HFFc6 (cell line): ENCODE results near the gene TNFAIP2. TPM values are rescaled to one million over a fixed set of nuclear protein-coding genes. Genes with fewer than 3 reads are reported as not detected.

Source experiments
- DNase-seq: peaks from one replicate; pipeline ENCODE4 v3.0.0-alpha.2; 2018
- H3K27ac Mint-ChIP-seq: 2 replicates; pipeline ENCODE4 v1.8.0; 2020; ENCODE audit warnings: mild to moderate bottlenecking, mixed read lengths
- H3K27me3 Mint-ChIP-seq: 2 replicates; pipeline ENCODE4 v1.8.0; 2021; ENCODE audit warnings: mild to moderate bottlenecking, moderate library complexity, mixed read lengths; ENCODE audit not compliant: insufficient read depth
- H3K36me3 Mint-ChIP-seq: 2 replicates; pipeline ENCODE4 v1.8.0; 2021; ENCODE audit warnings: low read depth, mixed read lengths
- H3K4me1 Mint-ChIP-seq: 2 replicates; pipeline ENCODE4 v1.8.0; 2020; ENCODE audit warnings: low read depth, mixed read lengths
- H3K4me3 Mint-ChIP-seq: 2 replicates; pipeline ENCODE4 v1.8.0; 2020; ENCODE audit warnings: mild to moderate bottlenecking, moderate library complexity, mixed read lengths
- H3K9me3 Mint-ChIP-seq: 2 replicates; pipeline ENCODE4 v1.8.0; 2020; ENCODE audit warnings: mild to moderate bottlenecking, mixed read lengths
- total RNA-seq, 6 experiments: library from RNA; stranded (reverse); fragmentation: NEBNext Ultra II Directional; extraction: Animal tissue kit (Norgen Biotek cat#: 25700); gene quantifications; 2 replicates in 1 of 6; 3 replicates in 5 of 6; pipeline ENCODE4 v1.2.3, GENCODE V29; 2021
- TF ChIP-seq, protein P1 (sequence below): fragments of 200-600 bp; sonication (generic); IDR thresholded peaks from 2 replicates; pipeline ENCODE4 v1.5.0; 2021; ENCODE audit warnings: antibody characterized with exemption, mild to moderate bottlenecking

TNFAIP2 gene
- total RNA-seq, 6 experiments from 2014 or later, result 44.7 to 59.6 (median 46.4) TPM

DNA sequence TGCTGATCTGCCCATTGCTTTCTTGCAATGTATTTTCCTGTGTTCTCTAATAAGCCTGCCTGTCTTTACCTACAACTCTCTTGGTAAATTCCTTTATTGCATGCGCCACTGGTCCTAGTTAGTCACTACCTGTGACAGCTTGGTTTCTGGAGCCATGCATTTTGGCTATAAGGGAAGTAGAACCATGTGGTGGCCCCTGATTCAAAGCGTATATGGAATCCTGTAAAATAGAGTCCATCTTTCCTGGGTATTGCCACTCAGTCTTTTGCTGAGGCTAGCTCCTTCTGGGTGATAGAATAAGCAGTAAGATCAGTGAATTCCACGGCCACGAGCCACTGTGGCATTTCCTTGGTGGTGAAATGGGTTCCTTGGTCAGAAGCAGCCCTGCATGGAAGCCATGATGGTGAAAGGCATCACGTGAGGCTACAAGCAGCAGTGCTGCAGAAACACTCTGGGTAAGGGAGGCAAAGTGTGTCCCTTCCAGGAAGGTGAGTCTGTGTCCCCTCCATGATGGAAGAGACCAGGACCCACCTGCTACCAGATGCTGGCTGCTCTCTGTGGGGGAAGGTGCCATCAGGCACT, 19.6 kb downstream of the TNFAIP2 start:
- Mint-ChIP-seq H3K27ac (peak overlapping the region; percentile 77; the same call in 1 of the 2 replicates), H3K9me3 (no peaks in the 10 kb centered on the region), H3K4me3 (peak overlapping the region; percentile 61), H3K27me3 (peaks cover 8% of the 10 kb centered on the region), H3K36me3 (no peaks in the 10 kb centered on the region), H3K4me1 (peaks cover 36% of the 10 kb centered on the region)
- TF ChIP-seq, protein P1, sequence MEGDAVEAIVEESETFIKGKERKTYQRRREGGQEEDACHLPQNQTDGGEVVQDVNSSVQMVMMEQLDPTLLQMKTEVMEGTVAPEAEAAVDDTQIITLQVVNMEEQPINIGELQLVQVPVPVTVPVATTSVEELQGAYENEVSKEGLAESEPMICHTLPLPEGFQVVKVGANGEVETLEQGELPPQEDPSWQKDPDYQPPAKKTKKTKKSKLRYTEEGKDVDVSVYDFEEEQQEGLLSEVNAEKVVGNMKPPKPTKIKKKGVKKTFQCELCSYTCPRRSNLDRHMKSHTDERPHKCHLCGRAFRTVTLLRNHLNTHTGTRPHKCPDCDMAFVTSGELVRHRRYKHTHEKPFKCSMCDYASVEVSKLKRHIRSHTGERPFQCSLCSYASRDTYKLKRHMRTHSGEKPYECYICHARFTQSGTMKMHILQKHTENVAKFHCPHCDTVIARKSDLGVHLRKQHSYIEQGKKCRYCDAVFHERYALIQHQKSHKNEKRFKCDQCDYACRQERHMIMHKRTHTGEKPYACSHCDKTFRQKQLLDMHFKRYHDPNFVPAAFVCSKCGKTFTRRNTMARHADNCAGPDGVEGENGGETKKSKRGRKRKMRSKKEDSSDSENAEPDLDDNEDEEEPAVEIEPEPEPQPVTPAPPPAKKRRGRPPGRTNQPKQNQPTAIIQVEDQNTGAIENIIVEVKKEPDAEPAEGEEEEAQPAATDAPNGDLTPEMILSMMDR, result no peak
- DNase-seq, result no peak

- Mint-ChIP-seq H3K9me3 (no peaks in the 10 kb centered on the region), H3K27ac (peak overlapping the region; percentile 77), H3K4me1 (peaks cover 36% of the 10 kb centered on the region), H3K36me3 (no peaks in the 10 kb centered on the region), H3K27me3 (peaks cover 8% of the 10 kb centered on the region), H3K4me3 (peak overlapping the region; percentile 61)
- TF ChIP-seq, protein P1, result no peak
- peak; percentile 56 for DNase-seq
These were observed 20.2 kb downstream of the TNFAIP2 start for GRCh38 chr14:103143506-103143905.

DNA sequence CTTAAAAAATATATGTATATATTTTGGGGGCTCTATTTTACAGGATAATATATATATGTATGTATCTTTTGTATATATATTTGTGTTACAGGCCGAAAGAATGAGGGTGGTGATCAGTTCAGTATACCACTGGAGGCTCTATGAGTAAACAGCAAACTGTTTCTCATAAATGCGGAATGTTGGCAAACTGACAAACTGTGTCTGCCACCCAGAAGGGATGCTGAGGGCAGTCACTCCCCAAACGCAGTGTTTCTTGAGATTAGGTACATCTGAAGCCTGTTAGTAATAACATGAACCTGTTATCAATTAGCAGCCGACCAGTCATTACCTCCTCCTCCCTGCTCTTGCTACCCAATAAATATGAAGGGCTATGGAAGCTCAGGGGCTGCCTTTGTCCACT, 20.8 kb downstream of the TNFAIP2 start:
- Mint-ChIP-seq H3K27ac (peak overlapping the region; percentile 79), H3K27me3 (peaks cover 10% of the 10 kb centered on the region), H3K9me3 (no peaks in the 10 kb centered on the region), H3K36me3 (no peaks in the 10 kb centered on the region), H3K4me3 (peak overlapping the region; percentile 25), H3K4me1 (peaks cover 36% of the 10 kb centered on the region)
- TF ChIP-seq, protein P1, result no peak
- peak; percentile 86 for DNase-seq

DNA sequence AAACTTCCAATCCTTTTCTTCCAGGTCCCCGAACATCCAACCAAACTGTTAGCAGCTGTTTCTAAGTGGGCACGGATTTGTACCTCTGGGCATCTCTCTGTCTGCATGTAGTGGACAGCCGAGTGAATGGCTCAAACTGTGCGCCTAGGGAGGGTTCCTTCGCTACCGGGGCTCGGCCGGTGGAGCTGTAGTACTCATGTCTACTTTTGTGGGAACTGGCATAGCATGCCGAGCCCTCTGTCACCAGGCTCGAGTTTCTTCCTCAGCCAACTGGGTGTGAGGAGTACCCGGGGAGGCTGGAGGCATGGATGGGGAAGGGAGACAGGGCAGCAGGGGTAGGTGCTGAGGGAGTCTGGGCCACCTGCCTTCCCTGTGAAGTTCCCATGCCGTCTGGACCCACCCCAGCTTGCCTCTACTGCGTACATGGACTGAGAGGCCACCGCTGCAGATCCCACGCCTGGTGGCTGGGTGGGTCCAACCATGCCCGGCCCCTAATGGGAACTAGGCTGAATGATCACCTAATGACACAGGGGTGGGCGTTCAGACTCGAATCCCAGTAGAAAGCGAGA, 23.0 kb downstream of the TNFAIP2 start:
- H3K4me3 Mint-ChIP-seq, result no peak overlapping the region
- no peak for DNase-seq
- TF ChIP-seq, protein P1, result no peak

GRCh38 chr14:103149351-103150237, 26.3 kb downstream of the TNFAIP2 start:
- H3K27ac Mint-ChIP-seq, result no peak overlapping the region
- TF ChIP-seq, protein P1, result no peak
- H3K4me3 Mint-ChIP-seq, result no peak overlapping the region
- no peaks in the 10 kb centered on the region for H3K9me3 Mint-ChIP-seq
- DNase-seq, result no peak
- peaks cover 4% of the 10 kb centered on the region for H3K4me1 Mint-ChIP-seq
- peaks cover 37% of the 10 kb centered on the region for H3K27me3 Mint-ChIP-seq
- H3K36me3 Mint-ChIP-seq, result no peaks in the 10 kb centered on the region

More for the DNA sequence above, 23.0 kb downstream of the TNFAIP2 start:
- peaks cover 27% of the 10 kb centered on the region for H3K4me1 Mint-ChIP-seq
- no peaks in the 10 kb centered on the region for H3K36me3 Mint-ChIP-seq
- no peak overlapping the region for H3K27ac Mint-ChIP-seq
- H3K27me3 Mint-ChIP-seq, result peaks cover 25% of the 10 kb centered on the region
- H3K9me3 Mint-ChIP-seq, result no peaks in the 10 kb centered on the region
